ENCODE results near the gene MRPL18.
A peak's percentile ranks its signal among the peaks of the same experiment; 100 is the strongest.
"Not testable (repeated sequence)": the region's sequence is repeated elsewhere in the genome, so short reads cannot be mapped to it uniquely, and the experiment has no call there.

MRPL18 gene

GRCh38 chr6:159772196-159772595, 18.1 kb upstream of the MRPL18 start:
- no peak for DNase-seq

- no peak for DNase-seq
Observed at GRCh38 chr6:159777240-159777904, 12.9 kb upstream of the MRPL18 start.

- no peak for DNase-seq
Observed at GRCh38 chr6:159778131-159778530, 12.1 kb upstream of the MRPL18 start.

- DNase-seq = no peak
Observed at GRCh38 chr6:159778542-159779103, 11.6 kb upstream of the MRPL18 start.

- DNase-seq = no peak
Observed at GRCh38 chr6:159788276-159788675, 2.0 kb upstream of the MRPL18 start.

- DNase-seq = peak in 7 of 56 donors; percentile 5 to 62 (median 30)
Observed at GRCh38 chr6:159788753-159789376, 1.4 kb upstream of the MRPL18 start.

- peak; percentile 94 to 100 (median 98) for DNase-seq
Observed at GRCh38 chr6:159789377-159790148, 704 bp upstream of the MRPL18 start, which contains the start of gene TCP1. TSS of gene TCP1 (minus strand) at chr6:159789602. CDS start at chr6:159789468, 134 bp downstream.

- DNase-seq = no peak
Observed at GRCh38 chr6:159790956-159791598, 810 bp downstream of the MRPL18 start.

GRCh38 chr6:159794976-159795375, 4.7 kb downstream of the MRPL18 start:
- not testable (repeated sequence) for DNase-seq

- no peak for DNase-seq
Observed at GRCh38 chr6:159797554-159797953, 7.3 kb downstream of the MRPL18 start.

- no peak for DNase-seq
Observed at GRCh38 chr6:159800141-159800865, 10.0 kb downstream of the MRPL18 start, which contains the start of gene PNLDC1. TSS of gene PNLDC1 (plus strand) at chr6:159800276. CDS start at chr6:159800308, 32 bp downstream.

GRCh38 chr6:159801935-159802334, 11.7 kb downstream of the MRPL18 start:
- no peak for DNase-seq

- DNase-seq = no peak
Observed at GRCh38 chr6:159804504-159804903, 14.2 kb downstream of the MRPL18 start.

- DNase-seq = no peak
Observed at GRCh38 chr6:159805440-159806020, 15.3 kb downstream of the MRPL18 start.

GRCh38 chr6:159806021-159806458, 15.8 kb downstream of the MRPL18 start:
- DNase-seq = no peak

GRCh38 chr6:159807150-159807858, 17.0 kb downstream of the MRPL18 start:
- no peak for DNase-seq

- peak in 16 of 56 donors; percentile 8 to 53 (median 16) for DNase-seq
Observed at GRCh38 chr6:159808647-159809046, 18.4 kb downstream of the MRPL18 start.

- DNase-seq = no peak
Observed at GRCh38 chr6:159809149-159809548, 18.9 kb downstream of the MRPL18 start.

GRCh38 chr6:159813781-159814180, 23.5 kb downstream of the MRPL18 start:
- DNase-seq = no peak
